ENCODE data around the gene RPL22L1. TPM values are rescaled to one million over a fixed set of nuclear protein-coding genes. Genes with fewer than 3 reads are reported as not detected.

Gene RPL22L1
- total and polyA plus RNA-seq, 2 experiments from 2014 or later: 63.1 to 168 TPM

GRCh38 chr3:170865209-170866094 is 4.5 kb downstream of the RPL22L1 start:
- no peak overlapping the region for H3K27ac ChIP-seq

DNA sequence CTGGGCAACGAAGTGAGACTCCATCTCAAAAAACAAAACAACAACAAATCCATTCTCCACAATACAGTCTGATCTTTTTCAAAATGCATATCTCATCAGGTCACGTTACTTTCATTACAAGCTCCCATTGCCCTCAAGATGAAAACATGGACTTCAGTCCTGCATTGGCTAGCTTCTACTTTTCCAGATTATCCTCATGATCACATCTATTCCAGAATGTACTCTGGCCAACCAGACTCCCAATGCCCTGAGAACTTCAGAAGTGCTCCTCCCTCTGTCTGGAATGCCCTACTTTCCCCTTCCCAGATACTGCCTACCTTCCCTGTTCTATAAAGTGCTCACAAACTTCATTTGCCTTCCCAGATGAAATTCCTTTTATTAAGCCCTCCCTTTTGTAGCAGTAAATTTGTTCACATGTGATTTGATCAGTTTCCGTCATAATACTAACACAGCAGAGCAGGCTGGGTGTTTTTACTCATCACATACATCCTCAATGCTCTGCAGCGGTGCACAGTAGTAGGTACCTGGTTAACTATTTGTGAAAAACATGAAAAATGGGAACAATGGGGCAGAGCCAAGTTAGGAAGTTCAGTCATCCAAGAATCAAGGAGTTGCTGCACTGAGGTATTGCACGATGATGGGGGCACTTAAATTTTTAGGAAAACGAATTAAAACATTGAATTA is 5.3 kb downstream of the RPL22L1 start:
- TF ChIP-seq EZH2 (IDR thresholded peaks at IDR 0.05; ENCODE audit: borderline replicate concordance) (no peak), CTCF (IDR thresholded peaks at IDR 0.05; ENCODE audit: poor library complexity) (no peak), EZH2phosphoT487 (IDR thresholded peaks at IDR 0.05; ENCODE audit: low read depth, severe bottlenecking, unreplicated experiment) (no peak)
- H3K4me1 ChIP-seq (ENCODE audit: insufficient read depth): peaks cover 8% of the 10 kb centered on the region
- no peak overlapping the region for H3K4me3 ChIP-seq
- no peaks in the 10 kb centered on the region for H3K36me3 ChIP-seq (replicated peaks; ENCODE audit: insufficient read depth, low read depth)
- no peaks in the 10 kb centered on the region for H3K9me2 ChIP-seq (replicated peaks; ENCODE audit: insufficient read depth)
- H4K20me1 ChIP-seq (ENCODE audit: insufficient read depth, poor library complexity, severe bottlenecking): no peaks in the 10 kb centered on the region
- DNase-seq (ENCODE audit: low spot score): no peak
- H3K4me2 ChIP-seq: no peak overlapping the region
- WGBS (ENCODE audit: low lambda C conversion rate, missing lambda C conversion rate): 83% methylated on average over 6 of the region's 6 CpGs
- H3K9me3 ChIP-seq (ENCODE audit: low read depth): no peaks in the 10 kb centered on the region
- H3K27ac ChIP-seq: no peak overlapping the region
- H3K27me3 ChIP-seq: no peaks in the 10 kb centered on the region
- peaks cover 18% of the 10 kb centered on the region for H3K79me2 ChIP-seq
- no peak overlapping the region for H2AFZ ChIP-seq

More at GRCh38 chr3:170865209-170866094, 4.5 kb downstream of the RPL22L1 start:
- Histone ChIP-seq H3K36me3 (replicated peaks; ENCODE audit: insufficient read depth, low read depth) (no peaks in the 10 kb centered on the region), H3K4me2 (no peak overlapping the region), H4K20me1 (ENCODE audit: insufficient read depth, poor library complexity, severe bottlenecking) (no peaks in the 10 kb centered on the region), H2AFZ (no peak overlapping the region), H3K9me3 (ENCODE audit: low read depth) (no peaks in the 10 kb centered on the region), H3K79me2 (peaks cover 19% of the 10 kb centered on the region), H3K27me3 (no peaks in the 10 kb centered on the region), H3K9me2 (replicated peaks; ENCODE audit: insufficient read depth) (no peaks in the 10 kb centered on the region), H3K4me1 (ENCODE audit: insufficient read depth) (peaks cover 8% of the 10 kb centered on the region), H3K4me3 (no peak overlapping the region)
- no peak for DNase-seq (ENCODE audit: low spot score)
- TF ChIP-seq EZH2 (IDR thresholded peaks at IDR 0.05; ENCODE audit: borderline replicate concordance): no peak
- TF ChIP-seq EZH2phosphoT487 (IDR thresholded peaks at IDR 0.05; ENCODE audit: low read depth, severe bottlenecking, unreplicated experiment): no peak
- WGBS (ENCODE audit: low lambda C conversion rate, missing lambda C conversion rate): 91% methylated on average over 10 of the region's 10 CpGs

DNA sequence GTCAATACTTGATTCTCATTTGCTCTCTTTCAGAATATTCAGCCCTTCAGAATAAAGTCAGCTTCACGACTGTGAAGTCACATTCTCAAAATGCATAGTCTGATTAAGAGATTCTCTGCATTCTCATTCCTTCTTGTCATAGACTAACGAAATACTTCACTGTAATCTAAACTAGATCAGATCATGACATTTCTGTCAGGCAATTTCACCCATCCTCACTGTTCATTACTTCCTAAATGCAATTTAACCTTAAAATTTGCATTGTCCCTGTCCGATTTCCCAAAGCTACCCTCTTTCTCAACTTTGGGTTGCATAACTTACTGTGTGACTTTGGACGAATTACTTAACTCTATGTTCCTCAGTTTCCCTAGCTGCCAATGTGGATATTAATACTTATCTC is 6.2 kb downstream of the RPL22L1 start:
- no peak overlapping the region for H2AFZ ChIP-seq
- DNase-seq (ENCODE audit: low spot score): no peak
- H3K79me2 ChIP-seq: peaks cover 9% of the 10 kb centered on the region
- H3K27ac ChIP-seq: no peak overlapping the region
- H3K9me3 ChIP-seq (ENCODE audit: low read depth): no peaks in the 10 kb centered on the region
- H3K4me1 ChIP-seq (ENCODE audit: insufficient read depth): peaks cover 6% of the 10 kb centered on the region
- WGBS (ENCODE audit: low lambda C conversion rate, missing lambda C conversion rate): 91% methylated on average over 4 of the region's 4 CpGs
- H3K9me2 ChIP-seq (replicated peaks; ENCODE audit: insufficient read depth): no peaks in the 10 kb centered on the region
- H4K20me1 ChIP-seq (ENCODE audit: insufficient read depth, poor library complexity, severe bottlenecking): no peaks in the 10 kb centered on the region
- no peak overlapping the region for H3K4me2 ChIP-seq
- H3K36me3 ChIP-seq (replicated peaks; ENCODE audit: insufficient read depth, low read depth): no peaks in the 10 kb centered on the region
- TF ChIP-seq CTCF (IDR thresholded peaks at IDR 0.05; ENCODE audit: poor library complexity) (no peak), EZH2phosphoT487 (IDR thresholded peaks at IDR 0.05; ENCODE audit: low read depth, severe bottlenecking, unreplicated experiment) (no peak), EZH2 (IDR thresholded peaks at IDR 0.05; ENCODE audit: borderline replicate concordance) (no peak)
- H3K27me3 ChIP-seq: no peaks in the 10 kb centered on the region
- no peak overlapping the region for H3K4me3 ChIP-seq
